NCI-H1048 (cell line): ENCODE measurements around the gene APPL2.
A peak's percentile ranks its signal among the peaks of the same experiment; 100 is the strongest.

Experiments
- DNase-seq: peaks from one replicate; lab custom pipeline; 2025; lab: John Stamatoyannopoulos, UW

The APPL2 gene

GRCh38 chr12:105235732-105236476, at the start of gene APPL2:
Gene APPL2 (minus strand): TSS chr12:105236174. CDS start chr12:105236012, 162 bp downstream.
- DNase-seq = peak; percentile 43

GRCh38 chr12:105285378-105285777, 49.4 kb upstream of the APPL2 start:
- no peak for DNase-seq

- DNase-seq = no peak
Observed at GRCh38 chr12:105281694-105282049, 45.7 kb upstream of the APPL2 start.

- no peak for DNase-seq
Observed at GRCh38 chr12:105280966-105281693, 45.2 kb upstream of the APPL2 start.

- DNase-seq = no peak
Observed at GRCh38 chr12:105279460-105280056, 43.6 kb upstream of the APPL2 start.

- no peak for DNase-seq
Observed at GRCh38 chr12:105278043-105278697, 42.2 kb upstream of the APPL2 start.

- no peak for DNase-seq
Observed at GRCh38 chr12:105275997-105276733, 40.2 kb upstream of the APPL2 start.

GRCh38 chr12:105274571-105274970, 38.6 kb upstream of the APPL2 start:
- no peak for DNase-seq

GRCh38 chr12:105273601-105274000, 37.6 kb upstream of the APPL2 start:
- no peak for DNase-seq

- no peak for DNase-seq
Observed at GRCh38 chr12:105272814-105273416, 36.9 kb upstream of the APPL2 start.

- no peak for DNase-seq
Observed at GRCh38 chr12:105272152-105272551, 36.2 kb upstream of the APPL2 start.

GRCh38 chr12:105271364-105271763, 35.4 kb upstream of the APPL2 start:
- DNase-seq = no peak

- no peak for DNase-seq
Observed at GRCh38 chr12:105270671-105271255, 34.8 kb upstream of the APPL2 start.

GRCh38 chr12:105267711-105268110, 31.7 kb upstream of the APPL2 start:
- DNase-seq = no peak

- no peak for DNase-seq
Observed at GRCh38 chr12:105264771-105265170, 28.8 kb upstream of the APPL2 start.

- DNase-seq = no peak
Observed at GRCh38 chr12:105262461-105263184, 26.6 kb upstream of the APPL2 start.

- no peak for DNase-seq
Observed at GRCh38 chr12:105261010-105261409, 25.0 kb upstream of the APPL2 start.

GRCh38 chr12:105259226-105259625, 23.3 kb upstream of the APPL2 start:
- no peak for DNase-seq

- no peak for DNase-seq
Observed at GRCh38 chr12:105257321-105257728, 21.4 kb upstream of the APPL2 start.

GRCh38 chr12:105256921-105257320, 20.9 kb upstream of the APPL2 start:
- DNase-seq = no peak
